GM12892 (cell line): ENCODE measurements around the gene HPS5.

Experiments
- POLR2A ChIP-seq: IDR thresholded peaks from 2 replicates; pipeline ENCODE4 v1.6.1; 2011; ENCODE audit warnings: low read depth, low read length, control low read depth
- TAF1 ChIP-seq: IDR thresholded peaks from 2 replicates; pipeline ENCODE4 v1.6.1; 2011; ENCODE audit warnings: low read depth, mild to moderate bottlenecking, control low read depth, low read length, borderline replicate concordance

- TF ChIP-seq POLR2A: no peak
- TF ChIP-seq TAF1: no peak
These were observed 2.4 kb upstream of the HPS5 start for GRCh38 chr11:18324381-18324780.
